Measurements from ENCODE around the gene AGAP2.

- no peak for TF ChIP-seq CTCF (conservative IDR thresholded peaks at IDR 0.05)
- TF ChIP-seq ZFX (IDR thresholded peaks at IDR 0.05) = no peak
Observed at GRCh38 chr12:57740656-57741412, 2.3 kb upstream of the AGAP2 start.
